SKM-1 treated with dmso at 0.1 percent for 144 hours (cell line): ENCODE results near the gene ANAPC10.
A peak's percentile ranks its signal among the peaks of the same experiment; 100 is the strongest.
"Not testable (repeated sequence)": the region's sequence is repeated elsewhere in the genome, so short reads cannot be mapped to it uniquely, and the experiment has no call there.

Source experiments
- DNase-seq: peaks from one replicate; lab custom pipeline; 2025; ENCODE audit not compliant: unreplicated experiment; lab: John Stamatoyannopoulos, UW

Gene ANAPC10, protein sequence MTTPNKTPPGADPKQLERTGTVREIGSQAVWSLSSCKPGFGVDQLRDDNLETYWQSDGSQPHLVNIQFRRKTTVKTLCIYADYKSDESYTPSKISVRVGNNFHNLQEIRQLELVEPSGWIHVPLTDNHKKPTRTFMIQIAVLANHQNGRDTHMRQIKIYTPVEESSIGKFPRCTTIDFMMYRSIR

DNA sequence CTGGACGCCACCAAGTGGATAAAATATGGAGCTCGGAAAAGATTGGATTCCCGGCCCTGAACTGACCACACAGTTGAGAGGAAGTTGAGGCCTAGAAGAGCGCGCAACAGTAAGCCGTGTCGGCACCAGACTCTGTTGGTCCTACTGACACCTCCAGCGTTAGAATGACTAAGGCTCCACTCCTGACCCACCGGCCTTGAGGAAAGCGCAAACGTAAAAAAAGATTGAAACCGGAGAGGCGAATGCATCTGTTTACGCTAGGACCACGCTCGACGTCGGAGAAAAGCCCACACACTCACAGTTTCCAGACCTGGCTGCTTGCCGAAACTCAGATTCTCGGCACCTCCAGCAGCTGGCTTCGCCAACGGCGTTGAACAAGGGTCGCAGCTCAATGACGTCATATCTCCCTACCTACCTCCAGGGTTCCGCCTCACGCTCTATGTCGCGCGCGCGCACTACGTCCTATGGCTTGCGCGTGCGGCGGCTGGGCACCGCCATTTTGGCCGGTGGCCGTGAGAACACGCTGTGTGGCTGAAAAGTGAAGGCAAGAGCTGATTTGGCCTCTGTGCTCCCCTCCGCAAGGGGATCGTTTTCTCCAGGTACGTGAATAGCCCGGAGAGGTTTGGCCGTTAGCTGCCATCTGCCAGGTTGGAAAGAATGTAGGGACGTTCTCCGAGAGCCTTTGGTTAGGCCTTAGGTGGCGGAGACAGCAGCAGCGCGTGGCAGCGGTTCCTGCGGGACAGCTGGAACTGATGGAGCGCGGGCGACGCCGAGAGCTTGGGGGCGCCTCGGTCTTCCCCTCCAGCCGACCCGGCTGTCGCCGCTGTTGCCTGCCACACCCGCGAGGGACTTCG, at the start of gene ANAPC10, which contains the start of gene ABCE1:
Gene ANAPC10 (minus strand): TSS at position 376 of the 854 bp plus-strand sequence. CDS start 2,097 bp downstream, outside the sequence.
Gene ABCE1 (plus strand): TSS at position 491 of the 854 bp plus-strand sequence. CDS start 6,102 bp downstream, outside the sequence.
- DNase-seq, result peak; percentile 95

DNA sequence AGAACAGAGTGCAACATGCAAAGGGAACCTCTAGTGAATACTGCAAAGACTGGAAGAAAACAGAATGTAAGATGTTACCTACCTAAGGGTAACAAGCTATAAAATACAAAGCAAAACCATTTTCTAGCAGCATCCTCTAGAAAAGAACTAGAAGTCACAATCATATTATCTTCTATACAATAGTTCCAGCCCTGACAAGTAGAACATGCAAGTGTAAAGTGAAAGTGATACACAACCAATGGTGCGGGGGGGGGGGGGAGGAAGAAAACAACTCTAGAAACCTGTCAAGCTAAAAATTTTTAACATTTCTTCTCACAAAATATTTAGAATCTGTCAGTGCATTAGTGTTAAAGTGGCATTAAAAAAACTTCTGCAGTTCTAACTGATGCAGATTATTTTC, 38.2 kb upstream of the ANAPC10 start:
- not testable (repeated sequence) for DNase-seq

DNA sequence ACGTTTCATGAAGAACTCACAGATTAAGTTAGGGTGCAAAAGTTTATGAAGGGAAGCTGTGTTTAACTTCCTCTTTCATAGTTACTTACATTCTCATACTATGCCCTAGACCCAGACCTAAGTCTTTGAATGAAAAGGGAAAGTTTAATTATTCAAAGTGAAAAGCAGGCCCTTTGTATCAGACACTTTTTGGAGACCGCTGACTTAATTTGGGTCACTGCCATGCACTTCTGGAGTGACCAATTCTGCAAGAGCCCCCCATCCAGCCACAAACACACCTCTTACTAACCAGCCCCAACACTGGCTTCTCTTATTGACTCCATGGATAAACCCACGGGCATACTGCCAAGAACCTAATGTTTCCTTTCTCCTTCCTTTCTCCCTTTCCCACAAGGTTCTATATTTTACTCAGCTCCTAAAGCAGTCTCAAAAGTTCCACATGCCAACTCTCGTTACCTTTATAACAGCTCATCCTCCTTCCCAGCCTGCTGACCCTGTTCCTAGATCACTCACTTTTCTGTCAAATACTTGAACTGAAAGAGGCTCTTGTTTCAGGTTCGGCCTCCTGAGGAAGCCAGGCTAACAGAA, 34.6 kb upstream of the ANAPC10 start:
- no peak for DNase-seq

DNA sequence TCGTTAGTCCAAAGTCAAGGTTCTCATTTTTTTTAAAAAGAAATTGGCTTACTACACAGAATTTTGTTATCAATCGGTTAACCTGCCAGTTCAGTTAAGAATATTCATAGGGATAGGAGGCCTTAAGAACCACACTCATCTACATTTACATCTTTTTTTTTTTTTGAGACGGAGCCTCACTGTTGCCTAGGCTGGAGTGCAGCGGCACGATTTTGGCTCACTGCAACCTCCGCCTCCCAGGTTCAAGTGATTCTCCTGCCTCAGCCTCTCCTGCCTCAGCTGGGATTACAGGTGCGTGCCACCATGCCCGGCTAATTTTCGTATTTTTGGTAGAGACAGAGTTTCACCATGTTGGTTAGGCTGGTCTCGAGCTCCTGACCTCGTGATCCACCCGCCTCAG, 33.9 kb upstream of the ANAPC10 start:
- DNase-seq, result no peak

DNA sequence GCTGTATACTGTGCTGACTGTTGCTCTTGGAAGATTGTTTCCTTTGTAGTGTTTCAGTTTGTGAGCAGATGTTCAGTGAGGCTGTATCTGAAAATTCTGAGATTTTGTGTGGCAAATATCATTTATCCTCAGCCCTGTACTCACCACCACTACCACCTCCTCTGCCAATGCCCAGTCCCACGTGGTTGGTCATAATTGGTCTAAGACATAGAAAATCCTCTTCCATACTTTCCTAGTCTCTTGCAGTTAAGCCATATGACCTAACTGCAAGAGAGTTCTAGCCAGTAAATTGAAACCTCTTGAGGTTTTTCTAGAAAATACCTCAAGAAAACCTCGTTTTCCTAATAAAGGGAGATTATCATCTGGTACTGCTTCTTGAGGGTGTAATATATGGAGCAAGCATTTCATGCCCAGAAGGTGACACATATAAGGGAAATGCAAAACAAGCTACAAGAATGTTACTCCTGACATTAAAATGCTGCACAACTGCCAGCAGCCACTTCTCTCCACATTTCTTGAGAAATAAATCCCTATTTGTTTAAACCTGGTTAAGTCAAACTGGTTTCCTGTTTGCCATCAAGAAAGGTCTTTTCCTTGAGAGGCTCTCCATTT, 32.9 kb upstream of the ANAPC10 start:
- DNase-seq, result no peak

DNA sequence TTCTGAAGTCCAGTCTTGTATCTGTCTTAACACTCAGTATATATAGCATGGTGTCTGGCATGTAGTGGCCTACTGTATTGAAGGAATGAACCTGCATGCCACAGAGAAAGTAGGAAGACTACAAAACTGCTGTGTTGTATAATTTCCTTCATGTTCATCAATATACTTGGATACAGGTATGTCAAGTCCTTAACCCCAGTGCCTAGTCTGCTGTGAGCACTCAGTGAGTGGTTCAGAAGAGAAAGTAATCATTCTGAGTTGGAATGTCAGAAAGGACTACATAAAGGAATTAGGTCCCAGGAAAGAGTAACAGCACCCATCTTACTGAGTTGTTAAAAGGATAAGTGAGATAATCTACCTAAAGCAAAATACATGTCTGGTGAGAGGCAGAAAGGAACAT, 32.1 kb upstream of the ANAPC10 start:
- no peak for DNase-seq

DNA sequence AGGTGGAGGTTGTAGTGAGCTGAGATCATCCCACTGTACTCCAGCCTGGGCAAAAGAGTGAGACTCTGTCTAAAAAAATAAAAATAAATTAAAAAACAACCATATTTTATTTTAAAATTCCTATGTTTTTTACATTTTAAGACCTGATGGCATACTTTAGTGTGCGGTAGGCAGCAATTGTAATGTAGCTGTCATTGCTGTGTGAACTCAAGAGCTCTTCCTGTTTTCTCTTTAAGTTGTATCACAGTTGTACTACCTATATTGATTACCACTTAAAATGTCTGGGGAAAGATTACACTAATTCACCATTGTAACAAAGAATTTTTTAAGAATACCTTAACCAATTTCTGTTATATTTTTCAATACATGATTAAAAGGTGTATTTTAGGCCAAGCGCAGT, 27.4 kb upstream of the ANAPC10 start:
- no peak for DNase-seq

DNA sequence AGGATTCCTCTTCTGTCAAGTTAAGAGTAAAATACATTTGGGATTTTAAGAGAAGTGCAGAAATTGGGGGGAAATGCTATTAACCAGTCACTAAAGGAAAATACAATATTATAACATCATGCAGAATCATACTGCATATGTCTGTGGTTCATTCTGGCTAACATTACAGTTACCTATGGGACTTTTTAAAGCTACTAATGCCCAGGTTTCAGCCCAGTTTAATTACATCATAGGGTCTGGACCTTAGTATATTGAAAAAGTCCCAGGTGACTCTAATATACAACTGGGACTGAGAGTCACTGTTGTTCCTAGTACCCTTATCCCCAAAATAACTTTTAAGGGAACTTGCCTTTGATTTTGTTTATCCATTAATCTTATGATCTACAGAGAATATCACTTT, 10.1 kb upstream of the ANAPC10 start:
- DNase-seq, result no peak

DNA sequence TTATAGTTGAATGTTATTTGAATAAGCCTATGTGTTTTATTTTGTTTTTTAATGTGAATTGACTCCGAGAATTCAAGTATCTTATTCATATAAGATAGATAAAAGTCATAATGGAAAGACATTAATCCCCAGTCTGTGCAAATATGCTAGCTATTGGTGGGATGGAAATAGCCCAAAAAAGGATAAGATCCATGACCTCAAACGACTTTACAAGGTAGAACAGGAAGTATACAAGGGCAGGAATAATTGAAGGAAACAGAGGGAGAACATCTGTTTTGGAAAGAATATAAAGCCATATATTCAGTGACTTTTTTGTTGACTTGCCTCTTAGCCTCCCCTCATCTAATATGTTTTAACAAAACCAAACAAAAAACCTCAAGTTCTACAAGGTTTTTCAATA, 9.1 kb upstream of the ANAPC10 start:
- no peak for DNase-seq

DNA sequence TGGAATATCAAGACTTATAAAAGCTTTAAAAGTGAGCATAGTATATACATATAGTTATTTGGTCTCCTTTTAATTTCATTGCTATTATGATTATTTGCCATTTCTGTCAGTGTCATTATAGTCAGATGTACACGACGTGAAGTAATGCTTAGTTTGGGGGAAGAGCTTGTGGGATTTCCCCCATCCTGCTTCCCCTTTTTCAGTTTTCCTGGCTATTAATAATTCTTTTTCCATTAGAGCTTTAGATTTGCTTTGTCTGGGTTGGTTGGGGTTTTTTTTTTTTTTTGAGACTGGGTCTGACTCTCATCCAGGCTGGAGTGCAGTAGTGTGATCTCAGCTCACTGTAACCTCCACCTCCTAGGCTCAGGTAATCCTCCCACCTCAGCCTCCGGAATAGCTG, 5.5 kb upstream of the ANAPC10 start:
- DNase-seq, result no peak

DNA sequence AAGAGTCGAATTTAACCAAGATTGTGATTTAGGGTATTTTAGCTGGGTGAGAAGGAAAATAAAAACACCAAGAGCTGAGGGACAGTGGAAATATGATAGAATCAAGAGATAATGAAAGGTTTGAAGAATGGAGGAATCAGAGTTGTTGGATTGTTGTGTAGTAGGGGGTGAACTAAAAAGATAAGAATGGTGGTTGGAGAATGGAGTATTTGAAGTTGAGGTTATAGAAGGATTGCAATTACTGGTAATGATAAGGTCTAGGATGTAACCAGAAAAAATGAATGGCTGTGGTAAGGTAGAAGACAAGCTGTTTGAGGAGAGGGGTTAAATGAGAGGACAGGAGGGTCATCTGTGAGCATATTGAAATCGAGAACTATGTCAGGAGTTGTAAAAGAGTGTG, 4.6 kb upstream of the ANAPC10 start:
- no peak for DNase-seq

DNA sequence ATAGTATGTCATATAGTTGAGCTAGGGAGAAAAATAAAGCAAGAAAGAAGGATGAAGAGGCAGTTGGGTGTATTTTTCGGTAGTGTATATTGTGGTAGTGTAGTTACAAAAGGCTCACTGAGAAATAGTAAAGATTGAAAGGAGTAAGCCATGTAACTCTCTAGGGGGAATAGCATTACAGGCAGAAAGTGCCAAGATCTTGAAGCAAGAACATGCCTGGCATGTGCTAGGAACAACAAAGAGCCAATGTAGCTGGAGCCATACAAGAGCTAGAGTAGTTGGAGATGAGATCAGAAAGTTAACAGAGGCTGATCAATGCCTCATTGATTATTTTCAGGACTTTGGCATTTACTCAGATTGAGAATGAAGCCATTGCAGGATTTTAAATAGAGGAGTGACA, 3.1 kb upstream of the ANAPC10 start:
- no peak for DNase-seq

DNA sequence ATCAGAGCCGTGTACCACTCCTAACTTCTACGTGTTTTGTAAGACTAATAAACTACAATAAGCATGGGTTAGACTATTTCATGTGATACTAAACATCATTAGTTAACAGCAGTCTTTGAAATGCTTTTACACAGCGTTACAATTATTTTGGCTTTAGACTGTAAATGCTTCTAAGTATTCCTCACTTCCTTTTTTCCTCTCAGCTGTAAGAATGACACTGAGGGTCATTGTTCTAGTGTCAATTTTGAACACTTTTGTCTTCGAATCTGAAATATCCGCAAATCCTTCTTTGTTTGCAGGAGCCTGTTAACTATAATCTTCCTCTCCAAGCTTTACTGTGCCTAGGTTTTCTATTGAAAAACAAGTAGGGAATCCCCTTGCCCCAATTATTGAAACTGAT, 1.7 kb upstream of the ANAPC10 start:
- no peak for DNase-seq

DNA sequence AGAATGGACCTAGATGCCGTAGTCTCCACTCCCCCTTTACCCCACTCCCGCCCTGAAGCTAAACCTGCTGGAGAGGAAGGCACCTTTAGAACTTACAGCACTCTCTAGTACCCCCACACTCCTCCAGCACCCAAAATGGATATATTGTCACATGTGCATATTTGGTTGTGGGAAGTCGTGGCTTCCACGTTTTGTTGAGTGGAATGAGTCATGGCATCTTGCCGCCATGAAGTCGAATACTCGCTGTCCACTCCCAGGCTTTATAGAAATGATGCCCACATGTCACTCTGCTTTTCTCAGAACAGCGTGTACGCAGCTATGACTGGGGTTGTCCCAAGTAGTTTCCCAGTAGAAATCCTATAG, 660 bp upstream of the ANAPC10 start:
- no peak for DNase-seq

DNA sequence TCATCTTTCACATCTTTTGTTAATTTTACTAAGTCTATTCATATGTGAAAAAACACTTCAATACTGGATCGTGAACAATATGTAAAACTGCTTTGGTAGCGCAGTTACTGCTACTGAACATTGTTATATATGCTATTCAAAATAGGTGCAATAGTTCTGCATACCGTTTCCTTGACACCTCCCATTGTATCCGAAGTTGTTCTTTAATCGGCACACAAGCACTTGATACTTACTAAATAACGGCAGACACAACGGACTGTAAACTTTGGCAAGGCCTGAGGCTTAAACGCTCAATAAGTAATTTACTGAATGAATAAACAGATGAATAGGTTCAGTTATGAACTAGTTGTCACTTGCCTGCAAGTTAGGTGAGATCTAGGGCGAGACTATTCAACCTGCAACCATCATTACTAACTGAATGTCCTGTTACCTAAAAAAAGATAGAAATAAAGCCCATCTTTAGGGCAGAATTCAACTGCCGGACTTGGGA, 620 bp downstream of the ANAPC10 start:
- no peak for DNase-seq

DNA sequence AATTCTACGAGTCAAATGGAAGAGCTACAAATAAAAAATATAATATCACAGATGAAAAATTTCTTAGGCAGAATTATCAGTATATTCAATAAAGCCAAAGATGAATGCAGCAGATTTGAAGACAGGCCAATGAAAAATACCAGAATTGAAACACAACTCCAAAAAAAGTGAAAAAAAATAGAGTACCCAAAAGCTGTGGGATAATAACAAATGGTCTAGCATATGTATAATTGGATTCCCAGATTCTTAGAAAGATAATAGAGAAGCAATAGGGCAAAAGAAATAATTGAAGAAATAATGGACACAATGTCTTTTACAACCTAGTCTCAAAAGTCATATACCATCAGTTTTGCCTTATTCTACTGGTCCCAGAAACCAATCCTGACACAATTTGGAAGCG, 4.4 kb downstream of the ANAPC10 start:
- DNase-seq, result no peak

DNA sequence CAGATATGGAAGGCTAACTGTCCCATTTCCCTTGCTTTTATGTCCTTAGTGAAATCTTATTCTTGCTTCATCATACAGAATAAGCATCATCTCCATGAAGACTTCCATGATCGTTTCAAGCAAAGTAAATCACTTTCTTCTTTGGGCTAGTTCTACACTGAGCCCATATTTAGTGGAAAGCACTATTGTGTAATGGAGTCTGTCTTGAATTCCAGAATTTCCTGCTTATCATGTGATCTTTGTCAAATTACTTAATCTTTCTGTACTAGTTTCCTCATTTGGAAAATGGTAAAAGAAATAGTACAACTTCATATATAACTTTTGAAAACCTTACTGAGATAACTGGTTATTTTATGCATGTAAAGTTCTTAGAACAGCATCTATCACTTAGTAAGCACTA, 7.6 kb downstream of the ANAPC10 start:
- no peak for DNase-seq

DNA sequence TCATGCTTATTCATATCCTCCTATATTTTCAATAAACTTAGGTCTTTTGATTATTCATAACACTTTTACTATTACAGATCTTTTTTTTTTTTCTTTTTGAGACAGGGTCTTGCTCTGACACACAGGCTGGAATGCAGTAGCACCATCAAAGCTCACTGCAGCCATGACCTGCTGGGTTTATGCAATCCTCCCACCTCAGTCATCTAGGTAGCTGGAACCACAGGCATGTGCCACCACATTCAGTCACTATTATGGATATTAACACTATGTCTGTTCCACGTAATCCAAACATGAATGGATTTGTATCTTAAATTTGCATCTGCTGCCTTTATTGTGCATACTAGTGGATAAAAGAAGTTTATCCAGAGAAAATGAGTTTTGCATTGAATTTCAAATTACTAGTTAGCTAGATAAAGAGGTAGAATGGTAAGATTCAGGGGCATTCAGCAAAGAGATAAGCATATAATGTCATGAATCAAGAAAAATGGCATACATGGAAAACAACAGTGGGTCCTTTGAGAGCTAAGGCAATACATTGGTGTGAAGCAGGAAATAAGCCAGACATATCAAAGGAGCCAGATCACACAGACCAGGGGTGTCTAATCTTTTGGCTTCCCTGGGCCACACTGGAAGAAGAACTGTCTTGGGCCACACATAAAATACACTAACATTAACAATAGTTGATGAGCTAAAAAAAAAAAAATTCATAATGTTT, 13.9 kb downstream of the ANAPC10 start:
- no peak for DNase-seq

DNA sequence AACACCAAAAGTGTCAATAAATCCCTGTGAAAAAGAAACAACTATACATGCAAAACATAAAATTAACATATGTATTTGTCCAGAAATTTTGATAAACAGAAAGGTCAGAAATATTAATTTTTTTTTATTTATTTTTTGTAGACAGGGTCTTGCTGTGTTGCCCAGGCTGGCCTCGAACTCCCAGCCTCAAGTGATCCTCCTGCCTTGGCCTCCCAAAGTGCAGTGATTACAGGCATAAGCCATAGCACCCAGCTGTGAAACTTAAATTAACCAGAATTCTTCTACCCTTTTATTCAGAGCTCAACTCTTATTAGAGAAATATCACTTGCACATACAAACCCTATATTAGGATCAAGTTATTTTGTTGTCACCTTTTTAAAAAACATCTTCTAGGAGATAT, 16.2 kb downstream of the ANAPC10 start:
- DNase-seq, result no peak

DNA sequence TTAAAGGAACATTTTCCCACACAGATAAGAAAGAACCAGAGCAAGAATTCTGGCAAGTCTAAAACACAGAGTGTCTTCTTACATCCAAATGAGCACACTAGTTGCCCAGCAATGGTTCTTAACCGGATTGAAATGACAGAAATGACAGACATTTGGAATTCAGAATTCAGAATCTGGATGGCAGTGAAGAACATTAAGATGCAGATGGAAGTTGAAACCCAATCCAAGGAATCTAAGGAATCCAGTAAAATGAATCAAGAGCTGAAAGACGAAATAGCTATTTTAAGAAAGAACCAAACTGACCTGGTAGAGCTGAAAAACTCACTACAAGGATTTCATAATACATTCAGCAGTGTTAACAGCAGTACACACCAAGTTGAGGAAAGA, 21.5 kb downstream of the ANAPC10 start:
- DNase-seq, result no peak
